Activated gamma-delta T cell (primary cell): Measurements from ENCODE around the gene PPP4R4.
"Not testable (repeated sequence)": the region's sequence is repeated elsewhere in the genome, so short reads cannot be mapped to it uniquely, and the experiment has no call there.

Experiments used
- DNase-seq: peaks from one replicate; lab custom pipeline; 2025; lab: John Stamatoyannopoulos, UW

Gene PPP4R4

DNA sequence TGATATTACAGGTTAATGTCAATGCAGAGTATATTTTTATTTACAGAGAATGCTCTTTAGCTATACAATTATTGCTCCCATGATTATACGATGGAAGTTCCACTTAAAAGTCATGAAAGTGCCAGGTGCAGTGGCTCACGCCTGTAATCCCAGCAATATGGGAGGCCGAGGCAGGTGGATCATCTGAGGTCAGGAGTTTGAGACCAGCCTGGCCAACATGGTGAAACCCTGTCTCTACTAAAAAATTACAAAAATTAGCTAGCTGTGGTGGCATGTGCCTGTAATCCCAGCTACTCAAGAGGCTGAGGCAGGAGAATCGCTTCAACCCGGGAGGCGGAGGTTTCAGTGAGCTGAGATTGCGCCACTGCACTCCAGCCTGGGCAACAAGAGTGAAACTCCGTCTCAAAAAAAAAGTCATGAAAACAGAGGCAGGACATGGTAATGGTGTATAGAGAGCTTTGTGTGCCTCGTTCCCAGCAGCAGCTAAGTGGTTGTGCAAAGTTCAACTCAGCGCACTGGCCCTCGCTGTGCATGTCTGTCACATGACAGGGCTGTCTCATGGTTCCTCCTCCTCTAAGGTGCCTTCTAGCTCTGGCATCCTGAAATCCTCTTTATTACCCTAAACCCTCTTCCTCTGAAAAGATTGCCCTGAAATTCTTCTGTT lies 102.9 kb downstream of the PPP4R4 start:
- not testable (repeated sequence) for DNase-seq

DNA sequence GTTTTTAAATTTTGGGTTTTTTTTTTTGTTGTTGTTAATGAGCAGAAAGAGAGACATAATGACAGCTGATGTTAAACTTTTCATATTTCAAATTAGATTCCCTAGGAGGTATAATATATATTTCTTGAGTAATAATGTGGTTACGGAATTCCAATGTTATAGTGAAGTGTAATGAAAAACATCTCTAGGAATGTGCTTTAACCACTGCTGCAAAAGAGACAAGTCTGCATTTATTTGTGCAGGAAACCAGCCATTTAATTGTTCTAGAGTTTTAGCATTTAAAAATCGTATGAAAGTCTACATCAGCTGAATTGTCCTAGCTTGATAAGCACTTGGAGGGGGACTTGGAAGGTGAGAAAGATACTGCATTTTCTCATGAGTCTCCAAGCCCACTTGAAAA lies 104.6 kb downstream of the PPP4R4 start:
- DNase-seq = no peak

DNA sequence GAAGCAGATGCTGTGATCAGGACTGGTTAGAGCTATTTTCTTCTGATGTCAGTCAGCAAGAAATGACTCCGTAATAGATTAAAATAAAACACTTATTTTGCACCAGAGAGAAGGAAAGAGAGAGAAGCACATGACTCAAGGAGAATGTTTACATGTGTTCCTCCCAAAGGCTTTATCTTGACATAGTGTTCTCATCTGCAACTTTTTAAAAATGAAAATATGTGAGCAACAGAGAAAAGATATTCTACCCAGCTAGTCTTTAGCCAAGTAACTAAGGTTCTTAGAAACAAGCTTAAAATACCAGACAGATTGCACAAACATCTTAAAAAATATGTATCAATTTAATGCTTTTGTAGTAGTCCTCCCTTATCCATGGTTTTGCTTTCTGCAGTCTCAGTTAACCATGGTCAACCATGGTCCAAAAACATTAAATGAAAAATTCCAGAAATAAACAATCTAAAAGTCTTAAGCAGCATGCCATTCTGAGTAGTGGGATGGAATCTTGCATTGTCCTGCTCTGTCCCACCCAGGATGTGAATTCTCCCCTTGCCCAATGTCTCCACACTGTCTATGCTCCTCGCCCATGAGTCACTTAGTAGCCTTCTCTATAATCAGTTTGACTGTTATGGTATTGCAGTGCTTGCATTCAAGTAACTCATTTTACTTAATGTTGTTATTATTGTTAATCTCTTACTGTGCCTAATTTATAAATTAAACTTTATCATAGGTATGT lies 109.0 kb downstream of the PPP4R4 start:
- no peak for DNase-seq

DNA sequence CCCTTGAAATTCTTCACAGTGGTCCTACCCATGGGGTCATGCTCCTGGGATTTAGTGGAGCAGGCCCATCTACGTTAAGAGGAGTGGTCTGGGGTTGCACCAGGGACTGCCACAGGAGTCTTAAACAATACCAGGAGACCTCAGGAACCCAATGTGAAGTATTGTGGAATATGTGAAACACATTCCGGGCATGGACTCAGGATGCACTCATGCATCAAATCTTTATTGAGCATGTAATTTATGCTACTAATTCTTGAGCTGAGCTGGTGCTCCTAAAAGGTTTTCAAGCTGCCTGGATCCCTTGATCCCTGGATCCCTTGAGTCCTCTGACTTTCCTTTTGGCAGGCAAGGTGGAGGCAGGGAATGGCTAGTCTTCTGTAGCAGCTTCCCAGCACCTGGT lies 110.1 kb downstream of the PPP4R4 start:
- DNase-seq = no peak

DNA sequence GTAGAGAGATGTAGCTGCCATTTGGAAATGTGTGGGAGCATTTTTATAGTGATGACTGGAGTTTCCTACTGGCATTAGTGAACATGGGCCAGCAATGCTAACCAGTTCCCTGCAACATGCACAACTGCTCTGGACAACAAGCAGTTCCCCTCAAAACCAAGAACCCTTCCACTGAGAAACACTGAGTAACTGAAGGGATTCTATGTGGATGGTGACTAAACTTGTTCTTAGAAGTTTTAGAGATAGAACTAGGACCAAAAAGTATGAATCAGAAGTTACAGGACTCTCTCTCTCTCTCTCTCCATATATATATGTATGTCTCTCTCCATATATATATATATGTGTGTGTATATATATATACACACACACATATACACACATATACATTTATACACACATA lies 111.0 kb downstream of the PPP4R4 start:
- no peak for DNase-seq

DNA sequence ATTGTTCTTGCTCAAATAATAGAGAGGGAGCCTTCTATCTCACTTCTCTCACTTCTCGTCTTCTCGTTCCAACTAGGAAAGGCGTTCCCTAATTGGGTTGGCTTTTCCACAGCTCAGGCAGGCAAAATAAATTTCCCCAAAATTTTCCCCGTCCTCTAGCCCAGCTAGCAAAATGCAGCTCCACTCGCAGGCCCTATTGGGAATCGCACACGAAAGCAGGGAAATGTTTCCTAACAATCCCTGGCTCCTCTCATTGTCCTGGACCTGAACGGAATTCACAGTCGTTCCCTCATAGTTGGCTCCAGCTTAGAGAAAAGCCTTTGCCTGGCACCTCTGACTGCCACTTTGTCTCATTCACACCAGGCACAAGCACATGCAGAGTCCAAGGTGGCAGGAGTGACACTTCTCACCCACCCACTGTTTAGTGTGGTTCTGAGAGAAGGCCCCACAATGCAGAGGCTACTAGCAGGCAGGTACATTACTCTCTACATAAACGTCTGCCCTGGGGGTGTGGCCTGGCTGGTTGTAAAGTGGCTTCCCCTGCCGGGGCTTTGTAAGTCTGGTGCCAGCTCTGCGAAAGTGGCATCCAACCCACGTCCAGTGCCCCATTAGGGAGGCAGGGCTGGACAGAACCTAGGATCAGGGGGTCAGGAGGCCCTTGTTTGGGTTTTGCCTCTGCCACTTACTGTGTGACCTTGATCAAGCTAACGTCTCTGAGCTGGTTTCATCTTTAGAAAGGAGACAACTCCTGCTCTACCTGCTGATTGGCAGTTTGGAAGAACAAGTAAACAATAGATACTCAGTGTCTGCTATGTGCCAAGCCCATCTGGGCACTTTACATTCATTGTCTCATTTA lies 114.7 kb downstream of the PPP4R4 start:
- DNase-seq = no peak

DNA sequence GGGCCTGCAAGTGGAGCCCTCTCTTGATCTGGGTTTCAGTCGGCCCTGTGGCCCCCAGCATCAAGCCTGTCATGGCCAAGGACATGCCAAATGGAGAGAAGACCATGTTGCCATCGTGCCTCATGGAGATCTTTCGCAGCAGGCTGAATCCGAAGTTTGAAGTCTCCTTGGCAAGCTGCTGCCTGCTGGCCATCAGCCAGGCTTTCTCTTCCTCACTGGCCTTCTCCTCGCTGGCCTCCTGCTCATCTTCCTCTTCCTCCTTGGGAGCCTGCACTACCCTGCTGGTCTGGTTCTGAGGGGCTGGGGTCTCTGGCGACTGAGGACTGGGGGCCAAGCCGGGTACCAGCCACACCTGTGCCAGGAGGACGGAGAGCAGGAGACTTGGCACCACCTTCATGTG lies 116.1 kb downstream of the PPP4R4 start:
- no peak for DNase-seq

DNA sequence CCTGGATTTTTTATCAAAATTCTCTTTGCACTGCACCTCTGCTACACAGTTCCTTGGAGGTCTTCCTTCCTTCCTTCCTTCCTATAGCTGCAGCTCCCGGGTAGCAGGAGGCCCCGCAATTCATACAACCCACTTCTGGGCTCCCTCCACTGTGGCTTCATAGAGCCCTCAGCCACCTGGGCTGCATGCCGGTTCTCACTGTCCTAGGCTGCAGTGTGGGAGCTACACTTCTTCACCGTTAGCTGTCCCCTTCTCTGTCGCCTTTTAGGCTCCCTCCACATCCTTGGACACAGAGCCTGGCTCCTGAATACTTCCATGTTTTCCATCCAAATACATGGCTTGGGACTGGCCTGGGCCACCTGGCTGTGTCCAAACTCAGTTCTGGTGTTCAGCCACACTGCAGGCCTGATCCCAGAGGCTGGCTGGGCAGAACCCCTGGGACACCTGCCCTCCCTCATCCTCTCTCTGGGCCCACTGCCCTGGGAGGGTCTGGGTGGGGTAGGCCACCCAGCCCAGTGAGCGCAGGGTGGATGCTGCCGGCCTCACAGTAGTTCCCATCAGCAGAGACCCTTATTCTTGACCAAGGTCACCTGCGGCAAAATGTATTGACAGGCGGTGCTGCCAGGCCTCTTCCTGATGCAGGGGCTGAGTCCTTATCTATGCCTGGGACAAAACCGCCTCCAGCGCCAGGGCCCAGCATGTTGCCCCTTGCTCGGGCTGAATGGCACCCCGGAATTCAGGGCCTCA lies 117.2 kb downstream of the PPP4R4 start:
- DNase-seq = no peak

DNA sequence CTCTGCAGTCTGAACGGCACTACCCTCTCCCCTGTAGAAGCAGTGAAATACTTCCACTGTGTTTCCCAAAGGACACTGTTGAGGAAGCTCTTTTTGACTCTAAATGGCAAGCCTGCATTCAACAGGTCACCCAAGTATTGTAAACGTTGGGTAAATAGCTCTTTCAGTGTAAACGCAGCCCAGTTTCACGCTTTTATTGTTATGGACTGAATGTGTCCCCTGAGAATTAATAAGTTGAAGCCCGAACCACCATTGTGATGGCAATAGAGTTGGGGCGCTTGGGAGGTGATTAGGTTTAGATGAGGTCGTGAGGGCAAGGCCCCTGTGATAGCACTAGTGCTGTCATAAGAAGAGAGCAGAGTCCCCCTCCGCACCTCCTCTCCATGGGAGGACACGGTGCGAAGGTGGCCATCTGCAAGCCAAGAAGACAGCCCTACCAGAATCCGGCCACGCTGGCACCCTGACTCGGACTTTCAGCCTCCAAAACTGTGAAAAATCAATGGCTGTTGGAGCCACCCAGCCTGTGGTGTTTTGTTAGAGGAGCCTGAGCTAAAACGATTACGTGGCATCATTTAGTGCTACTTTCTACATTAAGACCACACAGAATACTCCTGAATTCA lies 117.9 kb downstream of the PPP4R4 start:
- DNase-seq = no peak

DNA sequence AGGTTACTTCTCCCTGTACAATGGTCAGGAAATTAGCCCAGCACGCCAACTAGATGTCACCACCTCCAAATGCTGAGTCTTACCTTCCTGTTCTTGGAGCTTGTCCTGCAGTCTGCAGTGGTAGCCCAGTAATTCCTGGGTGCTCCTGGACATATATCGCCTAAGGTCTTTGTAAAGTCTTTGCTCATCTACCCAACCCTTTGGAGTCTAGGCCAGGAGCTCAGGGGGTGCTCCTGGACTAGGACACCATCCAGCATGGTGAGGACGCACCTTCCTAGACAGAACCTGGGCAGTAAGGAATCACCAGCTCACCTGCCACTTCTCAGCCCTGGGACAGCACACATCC lies 118.4 kb downstream of the PPP4R4 start:
- DNase-seq = no peak

DNA sequence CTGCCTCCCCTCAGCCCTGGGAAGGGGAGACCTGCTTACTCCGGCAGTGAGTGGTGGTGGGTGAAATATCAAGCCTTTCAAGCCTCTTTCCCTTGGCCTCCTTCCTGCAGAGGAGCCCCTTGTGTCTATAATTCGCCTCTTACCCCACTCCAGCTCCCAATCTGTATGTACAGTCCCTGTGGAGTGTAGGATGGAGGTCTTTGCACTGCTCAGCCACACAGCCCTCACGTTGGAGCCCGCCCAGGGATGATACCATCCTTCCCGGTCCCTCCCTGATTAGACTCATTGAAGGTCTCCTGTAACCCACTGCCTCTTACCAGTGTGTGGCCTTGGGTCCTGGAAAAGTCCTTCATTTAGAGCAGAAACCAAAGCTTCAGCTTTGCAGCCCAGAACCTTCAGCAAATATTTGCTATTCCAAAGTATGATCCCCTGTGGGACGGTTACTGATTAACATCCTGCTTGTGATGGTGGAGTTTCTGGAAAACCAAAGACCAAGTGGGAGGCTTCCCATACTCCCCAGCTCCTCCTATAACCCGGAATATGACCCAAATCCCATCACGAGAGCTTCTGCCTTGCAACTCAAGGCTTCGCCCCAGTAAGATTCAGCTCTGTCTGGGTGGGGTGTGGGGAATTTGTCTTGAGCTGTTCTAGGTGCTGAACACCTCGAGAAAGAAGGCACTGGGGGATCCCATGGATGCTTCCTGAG lies 118.9 kb downstream of the PPP4R4 start, which contains the start of gene SERPINA10:
Gene SERPINA10 (minus strand): TSS at position 397 of the 706 bp plus-strand sequence. CDS start 2,675 bp downstream, outside the sequence.
- no peak for DNase-seq

DNA sequence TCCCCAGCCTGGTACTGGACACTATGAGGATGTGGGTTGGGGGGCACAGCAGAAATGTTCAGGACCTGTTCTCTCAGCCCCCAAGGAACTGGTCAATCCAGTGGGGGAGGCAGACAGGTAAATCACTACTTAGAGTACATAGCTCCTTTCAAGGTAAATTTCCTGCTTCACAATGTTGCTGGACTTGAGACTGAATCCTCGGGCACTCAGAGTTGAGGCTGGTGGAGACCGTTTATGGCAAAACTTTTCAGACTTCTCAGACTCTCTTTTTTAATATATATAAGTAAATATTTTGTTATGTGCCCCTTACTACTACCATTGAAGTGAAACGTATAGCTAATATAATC lies 119.4 kb downstream of the PPP4R4 start:
- DNase-seq = no peak

DNA sequence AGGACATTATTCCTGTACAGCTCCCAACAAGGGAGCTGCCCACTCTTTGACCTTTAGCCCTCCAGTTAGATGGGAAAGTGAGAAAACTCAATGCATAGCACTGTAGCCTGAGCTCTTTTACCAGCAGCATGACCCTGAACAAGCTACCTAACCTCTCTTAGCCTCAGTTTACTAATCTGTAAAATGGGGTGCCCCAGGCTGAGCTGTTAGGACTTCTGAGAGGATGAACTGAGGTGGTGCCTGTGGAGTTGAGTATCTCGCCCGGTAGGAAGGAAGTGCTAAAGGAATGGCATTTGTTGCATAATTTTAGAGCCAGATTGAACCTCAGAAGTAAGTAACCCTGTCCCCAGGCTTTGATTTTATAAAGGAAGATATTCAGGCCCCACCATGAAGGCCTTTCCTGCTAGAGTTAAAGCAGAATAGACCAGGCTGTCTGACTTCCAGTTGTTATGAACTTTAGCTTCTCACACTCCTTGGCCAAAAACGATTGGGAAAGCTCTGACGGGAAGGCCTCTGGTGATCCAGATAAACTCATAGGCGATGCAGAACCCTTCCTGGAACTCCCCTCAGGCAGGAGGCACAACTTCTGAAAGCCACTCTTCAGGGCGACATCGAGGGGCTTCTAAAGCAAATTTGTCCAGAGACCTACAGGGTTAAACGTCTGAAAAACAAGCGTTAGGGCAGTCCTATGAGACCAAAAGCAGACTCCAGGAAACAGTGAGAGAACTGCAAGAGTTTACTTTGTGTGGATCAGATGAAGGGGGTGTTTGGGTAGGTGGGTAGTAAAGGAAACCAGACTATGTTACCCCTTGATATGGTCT lies 121.4 kb downstream of the PPP4R4 start:
- DNase-seq = no peak

DNA sequence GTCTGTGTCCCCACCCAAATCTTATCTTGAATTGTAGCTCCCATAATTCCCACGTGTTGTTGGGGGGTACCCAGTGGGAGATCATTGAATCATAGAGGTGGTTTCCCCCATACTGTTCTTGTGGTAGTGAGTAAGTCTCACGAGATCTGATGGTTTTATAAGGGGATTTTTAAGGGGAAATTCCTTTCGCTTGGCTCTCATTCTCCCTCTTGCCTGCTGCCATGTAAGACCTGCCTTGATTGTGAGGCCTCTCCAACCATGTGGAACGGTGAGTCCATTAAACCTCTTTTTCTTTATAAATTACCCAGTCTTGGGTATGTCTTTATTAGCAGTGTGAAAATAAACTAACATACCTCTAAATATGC lies 122.0 kb downstream of the PPP4R4 start:
- not testable (repeated sequence) for DNase-seq

DNA sequence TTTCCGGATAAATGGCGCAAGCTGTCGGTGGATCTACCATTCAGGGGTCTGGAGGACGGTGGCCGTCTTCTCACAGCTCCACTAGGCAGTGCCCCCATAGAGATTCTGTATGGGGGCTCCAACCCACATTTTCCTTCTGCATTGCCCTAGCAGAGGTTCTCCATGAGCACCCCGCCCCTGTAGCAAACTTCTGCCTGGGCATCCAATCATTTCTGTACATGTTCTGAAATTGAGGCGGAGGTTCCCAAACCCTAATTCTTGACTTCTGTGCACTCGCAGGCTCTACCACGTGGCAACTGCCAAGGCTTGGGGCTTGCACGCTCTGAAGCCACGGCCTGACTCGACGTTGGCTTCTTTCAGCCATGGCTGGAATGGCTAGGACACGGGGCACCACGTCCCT lies 124.0 kb downstream of the PPP4R4 start:
- DNase-seq = no peak

DNA sequence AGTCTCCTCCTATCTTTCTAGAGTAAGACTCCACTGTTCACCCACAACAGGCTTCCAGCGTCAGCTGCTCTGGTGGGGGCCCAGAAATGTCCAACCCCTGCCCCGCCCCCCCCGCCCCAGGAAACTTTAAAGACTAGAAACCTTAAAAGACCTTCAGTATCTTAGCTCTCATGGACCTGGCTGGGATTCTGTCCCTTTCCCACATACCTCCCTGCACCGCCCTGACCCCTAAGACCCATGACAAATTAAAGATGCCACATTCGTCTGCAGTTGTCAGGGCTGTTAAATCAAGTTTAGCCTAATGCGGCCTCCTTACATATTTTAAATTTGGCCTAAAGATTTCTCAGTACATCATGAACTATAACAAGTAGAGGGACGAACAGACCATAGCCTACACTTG lies 129.0 kb downstream of the PPP4R4 start:
- no peak for DNase-seq

DNA sequence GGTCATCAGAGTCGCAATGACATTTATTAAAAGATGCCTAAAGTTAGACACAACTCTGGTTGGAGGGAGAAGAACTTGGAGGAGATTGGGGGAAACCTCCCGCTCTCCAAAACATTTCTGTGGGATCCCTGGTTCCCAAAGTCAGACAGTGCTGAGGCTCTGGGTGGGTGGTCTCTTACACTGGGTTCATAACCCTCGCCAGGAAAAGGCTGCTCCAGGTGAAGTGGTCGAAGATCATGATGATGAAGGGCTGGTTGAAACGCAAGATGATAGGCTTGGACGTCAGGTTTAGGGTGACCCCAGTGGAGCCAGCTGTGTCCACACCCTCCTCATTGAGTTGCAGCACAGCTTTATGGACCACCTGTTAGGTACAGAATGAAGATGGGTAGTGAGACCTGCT lies 130.1 kb downstream of the PPP4R4 start:
- no peak for DNase-seq

DNA sequence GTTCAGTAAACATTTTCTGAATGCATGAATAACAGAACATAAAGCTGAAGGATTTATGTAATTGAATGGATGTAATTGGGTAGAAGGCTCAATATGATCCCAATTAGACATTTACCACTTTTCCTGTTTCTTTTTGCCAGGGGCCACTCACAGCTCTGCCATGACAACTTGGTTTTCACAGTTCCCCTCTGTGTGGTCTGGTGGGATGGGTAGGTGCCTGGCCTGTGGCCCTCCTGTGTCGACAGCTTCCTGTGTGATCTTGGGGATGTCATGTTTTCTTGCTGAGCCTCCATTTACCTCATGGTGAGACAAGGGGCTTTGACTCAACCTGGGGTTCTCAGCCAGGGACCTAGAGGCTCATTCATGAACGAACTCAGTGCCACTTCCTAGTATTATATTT lies 131.5 kb downstream of the PPP4R4 start:
- DNase-seq = no peak

DNA sequence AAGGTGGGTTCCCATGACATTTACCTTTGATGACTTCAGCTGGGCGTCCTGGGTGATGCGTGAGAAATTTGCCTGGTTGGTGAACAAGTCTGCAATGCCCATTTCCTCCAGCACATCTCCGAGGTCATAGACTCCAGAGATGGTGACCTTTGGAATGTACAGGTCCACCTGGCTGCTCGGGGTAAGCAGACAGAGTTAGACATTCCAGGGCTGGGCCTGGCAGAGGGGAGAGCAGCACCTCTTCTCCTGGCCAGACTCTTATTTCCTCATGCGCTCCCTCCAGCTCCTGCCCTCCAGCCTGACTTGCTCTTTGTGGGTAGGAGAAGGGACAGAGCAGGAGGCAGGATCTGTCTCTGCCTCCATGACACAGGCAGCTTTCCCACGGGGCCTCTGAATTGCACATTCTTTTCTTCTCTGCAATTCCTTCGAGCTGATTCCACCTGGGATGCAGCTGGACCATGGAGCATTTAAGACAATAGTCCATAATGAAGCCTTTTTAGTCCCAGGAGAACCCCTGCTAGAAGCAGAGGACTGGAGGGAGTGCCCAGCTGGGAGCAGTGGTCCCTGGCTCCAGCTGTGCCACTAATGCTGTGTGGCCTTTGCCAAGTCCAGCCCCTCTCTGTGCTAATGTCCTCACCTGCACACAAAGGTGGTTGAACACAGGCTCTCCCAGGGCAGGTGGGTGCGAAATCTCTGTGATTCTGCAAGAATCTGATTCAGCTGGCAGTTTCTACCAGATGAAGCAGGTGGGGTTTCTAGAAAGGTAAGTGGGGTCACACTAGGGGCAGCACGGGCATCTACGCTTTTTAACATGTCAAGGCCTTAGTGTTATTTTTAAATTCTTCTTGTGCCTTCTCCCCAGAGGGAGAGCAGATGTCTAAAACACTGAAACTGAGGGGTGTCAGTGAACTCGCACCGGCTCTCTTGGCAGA lies 132.2 kb downstream of the PPP4R4 start:
- no peak for DNase-seq
